Breast epithelium (tissue), 3 donors: ENCODE results near the gene PAPPA.

Experiments
- POLR2A ChIP-seq: fragments of 450-650 bp; IDR thresholded peaks from one replicate; pipeline ENCODE4 v1.6.1; 2016; ENCODE audit warnings: antibody characterized with exemption, mild to moderate bottlenecking, moderate library complexity
- POLR2AphosphoS5 ChIP-seq, 3 donors: sonication (generic); formaldehyde crosslinking; IDR thresholded peaks; one replicate each; pipeline ENCODE4 v1.6.1; 2017; ENCODE audit warnings: antibody characterized with exemption in 3 of 3
- TF ChIP-seq, protein P1 (sequence below), 3 donors: fragments of 450-650 bp; IDR thresholded peaks; one replicate each; pipeline ENCODE4 v1.5.1; 2016 to 2017; ENCODE audit warnings: antibody characterized with exemption in 3 of 3, mild to moderate bottlenecking in 3 of 3, moderate library complexity in 3 of 3

DNA sequence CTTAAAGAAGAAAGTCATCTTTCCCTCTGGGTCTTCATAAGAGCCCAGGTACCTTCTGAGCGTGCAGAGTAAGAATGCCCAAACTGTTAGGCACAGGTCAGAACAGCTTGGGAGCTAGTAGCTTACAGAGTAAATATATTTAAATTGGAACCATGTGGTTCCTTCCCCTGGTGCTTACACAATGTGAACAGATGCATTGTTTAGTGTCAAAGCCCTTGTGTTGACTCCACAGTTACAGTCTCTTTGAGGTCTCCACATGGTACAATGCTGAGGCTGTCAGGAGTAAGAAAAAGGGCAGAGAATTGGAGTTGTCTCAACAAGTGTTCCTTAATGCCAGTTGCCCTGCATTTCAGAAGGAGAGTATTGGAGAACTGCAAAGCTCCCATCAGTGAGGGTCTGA is 188.5 kb downstream of the PAPPA start:
- TF ChIP-seq, protein P1, sequence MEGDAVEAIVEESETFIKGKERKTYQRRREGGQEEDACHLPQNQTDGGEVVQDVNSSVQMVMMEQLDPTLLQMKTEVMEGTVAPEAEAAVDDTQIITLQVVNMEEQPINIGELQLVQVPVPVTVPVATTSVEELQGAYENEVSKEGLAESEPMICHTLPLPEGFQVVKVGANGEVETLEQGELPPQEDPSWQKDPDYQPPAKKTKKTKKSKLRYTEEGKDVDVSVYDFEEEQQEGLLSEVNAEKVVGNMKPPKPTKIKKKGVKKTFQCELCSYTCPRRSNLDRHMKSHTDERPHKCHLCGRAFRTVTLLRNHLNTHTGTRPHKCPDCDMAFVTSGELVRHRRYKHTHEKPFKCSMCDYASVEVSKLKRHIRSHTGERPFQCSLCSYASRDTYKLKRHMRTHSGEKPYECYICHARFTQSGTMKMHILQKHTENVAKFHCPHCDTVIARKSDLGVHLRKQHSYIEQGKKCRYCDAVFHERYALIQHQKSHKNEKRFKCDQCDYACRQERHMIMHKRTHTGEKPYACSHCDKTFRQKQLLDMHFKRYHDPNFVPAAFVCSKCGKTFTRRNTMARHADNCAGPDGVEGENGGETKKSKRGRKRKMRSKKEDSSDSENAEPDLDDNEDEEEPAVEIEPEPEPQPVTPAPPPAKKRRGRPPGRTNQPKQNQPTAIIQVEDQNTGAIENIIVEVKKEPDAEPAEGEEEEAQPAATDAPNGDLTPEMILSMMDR (IDR thresholded peaks at IDR 0.05) = no peak
- TF ChIP-seq POLR2A (no peak), POLR2AphosphoS5 (IDR thresholded peaks at IDR 0.05) (no peak)
